MG63 (cell line): ENCODE measurements around the gene ADCY9. TPM values are rescaled to one million over a fixed set of nuclear protein-coding genes. Genes with fewer than 3 reads are reported as not detected.
"Not testable (repeated sequence)": the region's sequence is repeated elsewhere in the genome, so short reads cannot be mapped to it uniquely, and the experiment has no call there.

ENCODE experiments used
- DNase-seq: peaks from one replicate; pipeline ENCODE4 v3.0.0-alpha.2; 2020
- H3K27me3 ChIP-seq: fragments of 250-450 bp; sonication (Bioruptor Pico); 2 replicates; pipeline ENCODE4 v1.5.1; 2020; ENCODE audit warnings: mild to moderate bottlenecking, moderate library complexity
- H3K36me3 ChIP-seq: fragments of 250-450 bp; sonication (Bioruptor Pico); 2 replicates; pipeline ENCODE4 v1.5.1; 2020; ENCODE audit warnings: mild to moderate bottlenecking, moderate library complexity
- H3K4me3 ChIP-seq: fragments of 250-450 bp; sonication (Bioruptor Pico); 2 replicates; pipeline ENCODE4 v1.5.1; 2020; ENCODE audit warnings: mild to moderate bottlenecking, moderate library complexity
- H3K9me3 ChIP-seq: fragments of 250-450 bp; sonication (Bioruptor Pico); 2 replicates; pipeline ENCODE4 v1.5.1; 2020; ENCODE audit warnings: mild to moderate bottlenecking, moderate library complexity
- total RNA-seq: library from RNA; depleted of rRNA; stranded (reverse); fragments of >200 nt; shearing (Covaris generic); gene quantifications from 2 replicates; pipeline ENCODE4 v1.2.3, GENCODE V29; 2014; ENCODE audit warnings: low replicate concordance

The ADCY9 gene
- total RNA-seq, 1 experiment from 2014 or later, result 18.4 TPM

GRCh38 chr16:4062212-4062802 is 53.9 kb downstream of the ADCY9 start:
- Histone ChIP-seq H3K4me3 (no peak overlapping the region), H3K9me3 (peaks cover 40% of the 10 kb centered on the region), H3K36me3 (peaks cover 8% of the 10 kb centered on the region), H3K27me3 (no peaks in the 10 kb centered on the region)
- DNase-seq, result no peak

- Histone ChIP-seq H3K4me3 (no peak overlapping the region), H3K36me3 (peaks cover 8% of the 10 kb centered on the region), H3K9me3 (peaks cover 40% of the 10 kb centered on the region), H3K27me3 (no peaks in the 10 kb centered on the region)
- no peak for DNase-seq
Measured at GRCh38 chr16:4060823-4061222, 55.4 kb downstream of the ADCY9 start.

- no peak overlapping the region for H3K4me3 ChIP-seq
- DNase-seq, result no peak
- H3K9me3 ChIP-seq, result peaks cover 40% of the 10 kb centered on the region
- peaks cover 8% of the 10 kb centered on the region for H3K36me3 ChIP-seq
- no peaks in the 10 kb centered on the region for H3K27me3 ChIP-seq
Measured at GRCh38 chr16:4060009-4060408, 56.2 kb downstream of the ADCY9 start.

- peaks cover 5% of the 10 kb centered on the region for H3K36me3 ChIP-seq
- H3K27me3 ChIP-seq, result no peaks in the 10 kb centered on the region
- H3K4me3 ChIP-seq, result no peak overlapping the region
- H3K9me3 ChIP-seq, result peaks cover 36% of the 10 kb centered on the region
- no peak for DNase-seq
Measured at GRCh38 chr16:4058386-4058785, 57.9 kb downstream of the ADCY9 start.

- Histone ChIP-seq H3K4me3 (no peak overlapping the region), H3K36me3 (peaks cover 5% of the 10 kb centered on the region), H3K27me3 (no peaks in the 10 kb centered on the region), H3K9me3 (peaks cover 29% of the 10 kb centered on the region)
- DNase-seq, result no peak
Measured at GRCh38 chr16:4057439-4057877, 58.8 kb downstream of the ADCY9 start.

GRCh38 chr16:4056161-4057105 is 59.8 kb downstream of the ADCY9 start:
- DNase-seq, result peak; percentile 13
- Histone ChIP-seq H3K27me3 (no peaks in the 10 kb centered on the region), H3K9me3 (peaks cover 19% of the 10 kb centered on the region)

GRCh38 chr16:4055748-4056147 is 60.5 kb downstream of the ADCY9 start:
- Histone ChIP-seq H3K36me3 (peaks cover 5% of the 10 kb centered on the region), H3K4me3 (no peak overlapping the region), H3K9me3 (peaks cover 12% of the 10 kb centered on the region), H3K27me3 (no peaks in the 10 kb centered on the region)
- DNase-seq, result no peak

More at GRCh38 chr16:4056161-4057105, 59.8 kb downstream of the ADCY9 start:
- Histone ChIP-seq H3K4me3 (no peak overlapping the region), H3K36me3 (peaks cover 5% of the 10 kb centered on the region)

GRCh38 chr16:4053301-4053845 is 62.9 kb downstream of the ADCY9 start:
- Histone ChIP-seq H3K9me3 (no peaks in the 10 kb centered on the region), H3K27me3 (no peaks in the 10 kb centered on the region), H3K4me3 (peak overlapping the region; percentile 28), H3K36me3 (peaks cover 4% of the 10 kb centered on the region)
- DNase-seq, result peak; percentile 75

GRCh38 chr16:4052801-4053293 is 63.4 kb downstream of the ADCY9 start:
- H3K27me3 ChIP-seq, result no peaks in the 10 kb centered on the region
- H3K36me3 ChIP-seq, result peaks cover 7% of the 10 kb centered on the region
- H3K4me3 ChIP-seq, result peak overlapping the region; percentile 28
- peak; percentile 40 for DNase-seq
- H3K9me3 ChIP-seq, result no peaks in the 10 kb centered on the region

- peaks cover 11% of the 10 kb centered on the region for H3K36me3 ChIP-seq
- no peak for DNase-seq
- H3K9me3 ChIP-seq, result no peaks in the 10 kb centered on the region
- H3K27me3 ChIP-seq, result no peaks in the 10 kb centered on the region
- H3K4me3 ChIP-seq, result no peak overlapping the region
Measured at GRCh38 chr16:4052096-4052495, 64.1 kb downstream of the ADCY9 start.

- Histone ChIP-seq H3K36me3 (peaks cover 11% of the 10 kb centered on the region), H3K4me3 (no peak overlapping the region), H3K27me3 (no peaks in the 10 kb centered on the region), H3K9me3 (no peaks in the 10 kb centered on the region)
- no peak for DNase-seq
Measured at GRCh38 chr16:4051591-4051990, 64.7 kb downstream of the ADCY9 start.

- DNase-seq, result no peak
Measured at GRCh38 chr16:4049031-4049430, 67.2 kb downstream of the ADCY9 start.

GRCh38 chr16:4048481-4048880 is 67.8 kb downstream of the ADCY9 start:
- no peaks in the 10 kb centered on the region for H3K27me3 ChIP-seq
- no peaks in the 10 kb centered on the region for H3K9me3 ChIP-seq
- no peak for DNase-seq
- H3K36me3 ChIP-seq, result peaks cover 11% of the 10 kb centered on the region
- no peak overlapping the region for H3K4me3 ChIP-seq

More at GRCh38 chr16:4049031-4049430, 67.2 kb downstream of the ADCY9 start:
- H3K27me3 ChIP-seq, result no peaks in the 10 kb centered on the region
- H3K36me3 ChIP-seq, result peaks cover 11% of the 10 kb centered on the region
- no peaks in the 10 kb centered on the region for H3K9me3 ChIP-seq
- H3K4me3 ChIP-seq, result no peak overlapping the region

GRCh38 chr16:4046221-4046620 is 70.0 kb downstream of the ADCY9 start:
- no peak overlapping the region for H3K4me3 ChIP-seq
- DNase-seq, result no peak
- no peaks in the 10 kb centered on the region for H3K27me3 ChIP-seq

GRCh38 chr16:4045561-4045960 is 70.7 kb downstream of the ADCY9 start:
- not testable (repeated sequence) for H3K9me3 ChIP-seq, H3K27me3 ChIP-seq, H3K4me3 ChIP-seq, DNase-seq, H3K36me3 ChIP-seq

More at GRCh38 chr16:4046221-4046620, 70.0 kb downstream of the ADCY9 start:
- Histone ChIP-seq H3K36me3 (peaks cover 11% of the 10 kb centered on the region), H3K9me3 (no peaks in the 10 kb centered on the region)

- Histone ChIP-seq H3K9me3 (no peaks in the 10 kb centered on the region), H3K36me3 (peaks cover 5% of the 10 kb centered on the region), H3K4me3 (no peak overlapping the region), H3K27me3 (no peaks in the 10 kb centered on the region)
- DNase-seq, result no peak
Measured at GRCh38 chr16:4042581-4042980, 73.7 kb downstream of the ADCY9 start.

- Histone ChIP-seq H3K4me3 (no peak overlapping the region), H3K27me3 (no peaks in the 10 kb centered on the region), H3K36me3 (peaks cover 8% of the 10 kb centered on the region), H3K9me3 (no peaks in the 10 kb centered on the region)
- DNase-seq, result no peak
Measured at GRCh38 chr16:4038448-4038847, 77.8 kb downstream of the ADCY9 start.
